HEK293T (cell line): ENCODE results near the gene PPP1R3E.

Source experiments
- ARNT ChIP-seq: fragments of 450-650 bp; IDR thresholded peaks from 2 replicates; pipeline ENCODE4 v1.6.1; 2017; ENCODE audit warnings: mild to moderate bottlenecking
- BHLHE40 ChIP-seq: fragments of 450-650 bp; IDR thresholded peaks from 2 replicates; pipeline ENCODE4 v1.6.1; 2016; ENCODE audit warnings: mild to moderate bottlenecking, moderate library complexity, borderline replicate concordance
- ELF4 ChIP-seq: fragments of 450-650 bp; IDR thresholded peaks from 2 replicates; pipeline ENCODE4 v1.6.1; 2017; ENCODE audit warnings: antibody characterized with exemption
- FOXM1 ChIP-seq: fragments of 450-650 bp; IDR thresholded peaks from 2 replicates; pipeline ENCODE4 v1.6.1; 2017; ENCODE audit warnings: mild to moderate bottlenecking, borderline replicate concordance
- HDGF ChIP-seq: fragments of 450-650 bp; IDR thresholded peaks from 2 replicates; pipeline ENCODE4 v1.6.1; 2017; ENCODE audit warnings: antibody characterized with exemption, borderline replicate concordance
- L3MBTL2 ChIP-seq: fragments of 450-650 bp; conservative IDR thresholded peaks from 2 replicates; pipeline ENCODE4 v1.6.1; 2016; ENCODE audit warnings: mild to moderate bottlenecking
- LEF1 ChIP-seq: fragments of 450-650 bp; IDR thresholded peaks from 2 replicates; pipeline ENCODE4 v1.6.1; 2017; ENCODE audit warnings: mild to moderate bottlenecking, borderline replicate concordance
- NFRKB ChIP-seq: fragments of 450-650 bp; IDR thresholded peaks from 2 replicates; pipeline ENCODE4 v1.6.1; 2016; ENCODE audit warnings: mild to moderate bottlenecking, moderate library complexity
- PKNOX1 ChIP-seq: fragments of 450-650 bp; IDR thresholded peaks from 2 replicates; pipeline ENCODE4 v1.6.1; 2016
- SUZ12 ChIP-seq: fragments of 450-650 bp; IDR thresholded peaks from 2 replicates; pipeline ENCODE4 v1.6.1; 2016; ENCODE audit warnings: mild to moderate bottlenecking
- TARDBP ChIP-seq: fragments of 450-650 bp; IDR thresholded peaks from 2 replicates; pipeline ENCODE4 v1.6.1; 2016

DNA sequence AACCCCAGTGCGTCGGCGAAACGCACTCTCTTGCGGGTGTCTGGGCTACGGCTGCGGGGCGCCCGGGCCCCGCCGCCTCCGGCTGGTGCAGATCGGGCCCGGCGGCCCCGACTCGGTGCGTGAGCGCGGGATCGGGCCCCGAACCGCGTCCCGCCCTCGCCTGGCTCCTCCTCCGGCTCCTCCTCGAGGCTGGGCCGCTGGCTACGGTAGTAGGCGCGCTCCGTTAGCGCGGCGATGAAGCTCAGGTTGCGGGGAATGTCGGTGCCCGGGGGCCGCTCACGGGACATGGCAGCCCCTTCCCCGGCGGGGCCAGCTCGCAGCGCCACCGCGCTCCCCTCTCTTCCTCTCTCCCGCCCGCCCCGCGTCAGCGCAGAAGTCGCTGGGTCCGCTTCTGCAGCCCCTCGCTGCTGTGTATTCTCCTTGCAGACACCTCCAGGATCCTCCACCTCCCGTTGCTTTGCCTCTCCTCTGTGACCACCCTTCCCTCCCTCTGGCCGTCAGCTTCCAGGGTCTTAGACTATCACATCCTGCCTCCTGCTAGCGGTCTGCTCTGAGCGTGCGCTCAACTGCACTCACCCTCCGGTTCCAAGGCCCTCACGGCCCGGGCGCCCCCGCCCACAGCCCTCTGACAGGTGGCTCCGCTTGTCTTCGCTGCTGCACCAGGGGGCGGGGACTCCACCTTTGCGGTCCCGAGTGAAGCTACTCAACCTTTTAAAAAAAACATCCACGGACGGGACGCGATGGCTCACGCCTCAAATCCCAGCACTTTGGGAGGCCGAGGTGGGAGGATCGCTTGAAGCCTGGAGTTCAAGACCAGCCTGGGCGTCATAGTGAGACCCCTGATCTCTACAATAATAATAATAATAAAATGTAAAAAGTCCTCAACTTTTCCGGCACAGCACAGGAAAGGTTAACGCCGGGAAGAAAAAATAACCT lies at the start of gene PPP1R3E:
- TF ChIP-seq L3MBTL2: peak; percentile 73
- TF ChIP-seq SUZ12: no peak
- TF ChIP-seq PKNOX1: no peak
- TF ChIP-seq ELF4: no peak
- TF ChIP-seq TARDBP: no peak
- no peak for TF ChIP-seq ARNT
- no peak for TF ChIP-seq FOXM1
- no peak for TF ChIP-seq NFRKB
- no peak for TF ChIP-seq BHLHE40
- TF ChIP-seq HDGF: no peak
- TF ChIP-seq LEF1: no peak
